BE2C (cell line): ENCODE data around the gene MYEOV.

ENCODE experiments used
- DNase-seq: peaks from one replicate; pipeline ENCODE4 v3.0.0-alpha.2; 2020
- H3K27me3 ChIP-seq: fragments of 250-450 bp; sonication (Bioruptor Pico); 2 replicates; pipeline ENCODE4 v1.5.1; 2020; ENCODE audit warnings: mild to moderate bottlenecking
- H3K36me3 ChIP-seq: fragments of 250-450 bp; sonication (Bioruptor Pico); 2 replicates; pipeline ENCODE4 v1.5.1; 2020; ENCODE audit warnings: mild to moderate bottlenecking
- H3K4me1 ChIP-seq: fragments of 250-450 bp; sonication (Bioruptor Pico); 2 replicates; pipeline ENCODE4 v1.5.1; 2020
- H3K4me3 ChIP-seq: 2 replicates; pipeline ENCODE4 v1.5.1; 2011; ENCODE audit warnings: low read depth, low read length
- H3K9me3 ChIP-seq: fragments of 250-450 bp; sonication (Bioruptor Pico); 2 replicates; pipeline ENCODE4 v1.5.1; 2020
- TF ChIP-seq, protein P1 (sequence below): IDR thresholded peaks from 2 replicates; pipeline ENCODE4 v1.5.1; 2012; ENCODE audit warnings: mild to moderate bottlenecking, low read depth, low read length

Gene MYEOV

GRCh38 chr11:69314555-69314954, 20.6 kb downstream of the MYEOV start:
- no peak for DNase-seq
- no peaks in the 10 kb centered on the region for H3K9me3 ChIP-seq
- no peaks in the 10 kb centered on the region for H3K36me3 ChIP-seq
- H3K4me3 ChIP-seq = no peak overlapping the region
- no peaks in the 10 kb centered on the region for H3K27me3 ChIP-seq
- no peaks in the 10 kb centered on the region for H3K4me1 ChIP-seq
- TF ChIP-seq, protein P1, sequence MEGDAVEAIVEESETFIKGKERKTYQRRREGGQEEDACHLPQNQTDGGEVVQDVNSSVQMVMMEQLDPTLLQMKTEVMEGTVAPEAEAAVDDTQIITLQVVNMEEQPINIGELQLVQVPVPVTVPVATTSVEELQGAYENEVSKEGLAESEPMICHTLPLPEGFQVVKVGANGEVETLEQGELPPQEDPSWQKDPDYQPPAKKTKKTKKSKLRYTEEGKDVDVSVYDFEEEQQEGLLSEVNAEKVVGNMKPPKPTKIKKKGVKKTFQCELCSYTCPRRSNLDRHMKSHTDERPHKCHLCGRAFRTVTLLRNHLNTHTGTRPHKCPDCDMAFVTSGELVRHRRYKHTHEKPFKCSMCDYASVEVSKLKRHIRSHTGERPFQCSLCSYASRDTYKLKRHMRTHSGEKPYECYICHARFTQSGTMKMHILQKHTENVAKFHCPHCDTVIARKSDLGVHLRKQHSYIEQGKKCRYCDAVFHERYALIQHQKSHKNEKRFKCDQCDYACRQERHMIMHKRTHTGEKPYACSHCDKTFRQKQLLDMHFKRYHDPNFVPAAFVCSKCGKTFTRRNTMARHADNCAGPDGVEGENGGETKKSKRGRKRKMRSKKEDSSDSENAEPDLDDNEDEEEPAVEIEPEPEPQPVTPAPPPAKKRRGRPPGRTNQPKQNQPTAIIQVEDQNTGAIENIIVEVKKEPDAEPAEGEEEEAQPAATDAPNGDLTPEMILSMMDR = no peak

DNA sequence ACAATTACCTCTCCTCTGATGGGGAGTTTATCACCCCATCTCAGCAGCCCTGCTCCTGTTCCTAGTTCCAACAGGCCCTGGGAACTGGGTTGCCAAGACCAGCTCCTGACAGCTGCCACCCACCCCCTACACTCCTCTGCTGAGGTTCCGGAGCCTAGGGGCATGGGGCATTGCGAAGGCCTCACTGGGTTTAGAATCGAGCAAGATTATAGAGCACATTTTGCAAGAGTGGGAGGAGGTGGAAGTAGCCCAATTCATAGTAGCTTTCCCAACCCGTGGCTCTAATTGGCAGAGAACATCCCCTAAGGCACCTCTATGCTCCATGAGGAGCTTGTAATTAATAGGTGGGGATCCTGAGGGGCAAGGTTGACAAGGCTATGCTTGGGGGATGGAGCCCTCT, 23.0 kb downstream of the MYEOV start:
- Histone ChIP-seq H3K4me3 (no peak overlapping the region), H3K9me3 (no peaks in the 10 kb centered on the region), H3K36me3 (no peaks in the 10 kb centered on the region), H3K27me3 (no peaks in the 10 kb centered on the region), H3K4me1 (no peaks in the 10 kb centered on the region)
- TF ChIP-seq, protein P1 = no peak
- DNase-seq = no peak

GRCh38 chr11:69317401-69318092, 23.6 kb downstream of the MYEOV start:
- no peaks in the 10 kb centered on the region for H3K36me3 ChIP-seq
- no peaks in the 10 kb centered on the region for H3K4me1 ChIP-seq
- H3K4me3 ChIP-seq = no peak overlapping the region
- no peaks in the 10 kb centered on the region for H3K9me3 ChIP-seq
- H3K27me3 ChIP-seq = no peaks in the 10 kb centered on the region
- DNase-seq = no peak
- TF ChIP-seq, protein P1 = no peak

GRCh38 chr11:69318093-69318420, 24.1 kb downstream of the MYEOV start:
- Histone ChIP-seq H3K4me3 (no peak overlapping the region), H3K4me1 (no peaks in the 10 kb centered on the region), H3K9me3 (no peaks in the 10 kb centered on the region), H3K36me3 (no peaks in the 10 kb centered on the region), H3K27me3 (no peaks in the 10 kb centered on the region)
- DNase-seq = no peak
- TF ChIP-seq, protein P1 = no peak

GRCh38 chr11:69319255-69320106, 25.5 kb downstream of the MYEOV start:
- no peaks in the 10 kb centered on the region for H3K27me3 ChIP-seq
- TF ChIP-seq, protein P1 = no peak
- no peak for DNase-seq
- no peaks in the 10 kb centered on the region for H3K4me1 ChIP-seq
- no peaks in the 10 kb centered on the region for H3K9me3 ChIP-seq
- H3K36me3 ChIP-seq = no peaks in the 10 kb centered on the region
- H3K4me3 ChIP-seq = no peak overlapping the region

DNA sequence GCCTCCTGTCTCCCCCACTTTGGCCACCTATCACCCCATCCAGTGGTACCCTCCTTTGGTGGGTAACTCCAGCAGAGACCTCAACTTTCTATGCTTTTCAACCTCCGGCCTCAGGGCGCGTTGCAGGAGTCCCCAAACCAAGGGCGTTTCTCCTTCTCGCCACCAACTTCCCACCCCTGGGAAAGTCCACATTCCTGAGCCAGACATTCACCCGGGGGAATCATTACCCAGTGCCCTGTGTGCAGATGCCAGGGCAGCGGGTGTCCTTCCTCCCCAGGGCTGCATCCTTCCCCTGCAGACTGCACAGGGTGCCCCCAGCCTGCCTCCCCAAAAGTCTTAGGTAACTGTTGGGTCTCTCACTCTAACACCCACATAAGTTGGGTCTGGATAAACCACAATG, 26.4 kb downstream of the MYEOV start:
- H3K27me3 ChIP-seq = no peaks in the 10 kb centered on the region
- no peak overlapping the region for H3K4me3 ChIP-seq
- H3K9me3 ChIP-seq = no peaks in the 10 kb centered on the region
- no peaks in the 10 kb centered on the region for H3K36me3 ChIP-seq
- H3K4me1 ChIP-seq = no peaks in the 10 kb centered on the region
- no peak for DNase-seq
- TF ChIP-seq, protein P1 = no peak
